CD4-positive, CD25-positive, alpha-beta regulatory T cell (primary cell): ENCODE data around the gene MUC5AC. TPM values are rescaled to one million over a fixed set of nuclear protein-coding genes. Genes with fewer than 3 reads are reported as not detected.
"Not testable (repeated sequence)": the region's sequence is repeated elsewhere in the genome, so short reads cannot be mapped to it uniquely, and the experiment has no call there.

Experiments
- ATAC-seq, 2 donors: fragments of 150-1000 bp; cut with Tn5 transposase; one replicate each; pipeline ENCODE4 v1.10.0; 2021; ENCODE audit warnings: low read depth in 2 of 2, moderate number of reproducible peaks in 2 of 2, moderate library complexity in 1 of 2
- DNase-seq, 3 donors: peaks; one replicate each; pipeline versions ENCODE4 v3.0.0 to v3.0.0-alpha.2; 2012 to 2022; ENCODE audit warnings: mixed read lengths in 1 of 3
- H3K27ac ChIP-seq: one replicate; pipeline ENCODE4 v1.7.0; 2013; ENCODE audit warnings: mild to moderate bottlenecking, low read length; ENCODE audit not compliant: insufficient read depth, poor library complexity, severe bottlenecking
- H3K27me3 ChIP-seq: one replicate; pipeline ENCODE4 v1.7.0; 2013; ENCODE audit warnings: low read length; ENCODE audit not compliant: control insufficient read depth, insufficient read depth
- H3K36me3 ChIP-seq: one replicate; pipeline ENCODE4 v1.7.0; 2013; ENCODE audit warnings: mild to moderate bottlenecking, low read length, moderate library complexity; ENCODE audit not compliant: control insufficient read depth, insufficient read depth
- H3K4me1 ChIP-seq: 2 replicates; pipeline ENCODE4 v1.7.0; 2013; ENCODE audit warnings: mild to moderate bottlenecking, low read length; ENCODE audit not compliant: insufficient read depth, control insufficient read depth, poor library complexity, severe bottlenecking
- H3K4me3 ChIP-seq: one replicate; pipeline ENCODE4 v1.7.0; 2013; ENCODE audit warnings: low read depth, mild to moderate bottlenecking, low read length, moderate library complexity
- H3K9me3 ChIP-seq, 2 experiments: 1 replicate in 1 of 2; 2 replicates in 1 of 2; pipeline ENCODE4 v1.7.0; 2013; ENCODE audit warnings: low read length in 2 of 2, mild to moderate bottlenecking in 1 of 2, moderate library complexity in 1 of 2; ENCODE audit not compliant: control insufficient read depth in 2 of 2
- H3K27ac Mint-ChIP-seq, 3 donors: one replicate each; pipeline ENCODE4 v1.8.0; 2020 to 2022; ENCODE audit warnings: mild to moderate bottlenecking in 3 of 3, mixed read lengths in 3 of 3, moderate library complexity in 2 of 3
- H3K27me3 Mint-ChIP-seq: one replicate; pipeline ENCODE4 v1.8.0; 2022; ENCODE audit warnings: mild to moderate bottlenecking, mixed read lengths
- H3K36me3 Mint-ChIP-seq: one replicate; pipeline ENCODE4 v1.8.0; 2020; ENCODE audit warnings: mixed read lengths
- H3K4me1 Mint-ChIP-seq, 4 donors: one replicate each; pipeline ENCODE4 v1.8.0; 2020 to 2022; ENCODE audit warnings: mixed read lengths in 4 of 4, mild to moderate bottlenecking in 1 of 4
- H3K4me3 Mint-ChIP-seq, 4 donors: one replicate each; pipeline ENCODE4 v1.8.0; 2020 to 2022; ENCODE audit warnings: mild to moderate bottlenecking in 4 of 4, mixed read lengths in 4 of 4, moderate library complexity in 3 of 4
- H3K9me3 Mint-ChIP-seq, 7 donors: one replicate each; pipeline ENCODE4 v1.8.0; 2020 to 2022; ENCODE audit warnings: mixed read lengths in 7 of 7, mild to moderate bottlenecking in 3 of 7, moderate library complexity in 2 of 7
- polyA plus RNA-seq, 4 donors: library from polyadenylated mRNA; unstranded; fragments of 300-500 nt; fragmentation: Illumina TruSeq; gene quantifications; one replicate each; pipeline ENCODE4 v1.2.3, GENCODE V29; 2021
- total RNA-seq: library from RNA; stranded (reverse); gene quantifications from one replicate; pipeline ENCODE4 v1.2.3, GENCODE V29; 2022

Gene MUC5AC
- total and polyA plus RNA-seq, 5 donors from 2014 or later = not detected

GRCh38 chr11:1160231-1161101 lies 2.7 kb downstream of the MUC5AC start:
- H3K4me1 ChIP-seq = no peaks in the 10 kb centered on the region
- no peak overlapping the region for H3K27ac ChIP-seq
- H3K9me3 ChIP-seq = no peaks in the 10 kb centered on the region
- no peaks in the 10 kb centered on the region for H3K9me3 Mint-ChIP-seq
- H3K4me3 ChIP-seq = no peak overlapping the region
- H3K27me3 ChIP-seq = no peaks in the 10 kb centered on the region
- H3K36me3 ChIP-seq = no peaks in the 10 kb centered on the region
- H3K4me1 Mint-ChIP-seq = no peaks in the 10 kb centered on the region
- H3K27ac Mint-ChIP-seq = no peak overlapping the region
- DNase-seq = no peak
- no peaks in the 10 kb centered on the region for H3K36me3 Mint-ChIP-seq
- no peak for ATAC-seq
- H3K4me3 Mint-ChIP-seq = no peak overlapping the region
- no peaks in the 10 kb centered on the region for H3K27me3 Mint-ChIP-seq

GRCh38 chr11:1161410-1162137 lies 3.8 kb downstream of the MUC5AC start:
- DNase-seq (no peak), ATAC-seq (no peak)
- Mint-ChIP-seq H3K4me3 (no peak overlapping the region), H3K36me3 (no peaks in the 10 kb centered on the region), H3K27ac (no peak overlapping the region), H3K4me1 (no peaks in the 10 kb centered on the region), H3K9me3 (no peaks in the 10 kb centered on the region), H3K27me3 (no peaks in the 10 kb centered on the region)
- H3K27me3 ChIP-seq = no peaks in the 10 kb centered on the region
- no peaks in the 10 kb centered on the region for H3K9me3 ChIP-seq
- H3K27ac ChIP-seq = no peak overlapping the region
- no peaks in the 10 kb centered on the region for H3K4me1 ChIP-seq
- no peaks in the 10 kb centered on the region for H3K36me3 ChIP-seq
- H3K4me3 ChIP-seq = no peak overlapping the region

- Histone ChIP-seq H3K27me3 (no peaks in the 10 kb centered on the region), H3K36me3 (no peaks in the 10 kb centered on the region), H3K4me3 (no peak overlapping the region), H3K4me1 (no peaks in the 10 kb centered on the region), H3K27ac (no peak overlapping the region), H3K9me3 (no peaks in the 10 kb centered on the region)
- no peak for DNase-seq
- H3K27me3 Mint-ChIP-seq = no peaks in the 10 kb centered on the region
- H3K4me1 Mint-ChIP-seq = no peaks in the 10 kb centered on the region
- H3K36me3 Mint-ChIP-seq = no peaks in the 10 kb centered on the region
- no peak for ATAC-seq
- no peak overlapping the region for H3K27ac Mint-ChIP-seq
- H3K4me3 Mint-ChIP-seq = no peak overlapping the region
- H3K9me3 Mint-ChIP-seq = no peaks in the 10 kb centered on the region
Measured at GRCh38 chr11:1162138-1162475, 4.4 kb downstream of the MUC5AC start.

GRCh38 chr11:1162491-1163311 lies 4.9 kb downstream of the MUC5AC start:
- Histone ChIP-seq H3K9me3 (no peaks in the 10 kb centered on the region), H3K4me3 (no peak overlapping the region), H3K27me3 (no peaks in the 10 kb centered on the region), H3K4me1 (no peaks in the 10 kb centered on the region), H3K27ac (no peak overlapping the region), H3K36me3 (no peaks in the 10 kb centered on the region)
- DNase-seq = no peak
- H3K27ac Mint-ChIP-seq = peak overlapping the region in 1 of 3 donors; percentile 69
- H3K4me3 Mint-ChIP-seq = no peak overlapping the region
- H3K4me1 Mint-ChIP-seq = no peaks in the 10 kb centered on the region
- no peaks in the 10 kb centered on the region for H3K36me3 Mint-ChIP-seq
- no peaks in the 10 kb centered on the region for H3K27me3 Mint-ChIP-seq
- H3K9me3 Mint-ChIP-seq = no peaks in the 10 kb centered on the region
- no peak for ATAC-seq

- no peak for ATAC-seq
- Mint-ChIP-seq H3K36me3 (no peaks in the 10 kb centered on the region), H3K27me3 (no peaks in the 10 kb centered on the region), H3K9me3 (no peaks in the 10 kb centered on the region), H3K27ac (peak overlapping the region in 1 of 3 donors; percentile 69), H3K4me1 (no peaks in the 10 kb centered on the region), H3K4me3 (no peak overlapping the region)
- Histone ChIP-seq H3K9me3 (no peaks in the 10 kb centered on the region), H3K27me3 (no peaks in the 10 kb centered on the region), H3K4me3 (no peak overlapping the region), H3K27ac (no peak overlapping the region), H3K4me1 (no peaks in the 10 kb centered on the region), H3K36me3 (no peaks in the 10 kb centered on the region)
- no peak for DNase-seq
Measured at GRCh38 chr11:1163321-1163910, 5.7 kb downstream of the MUC5AC start.

- no peaks in the 10 kb centered on the region for H3K27me3 Mint-ChIP-seq
- H3K27ac ChIP-seq = no peak overlapping the region
- H3K36me3 ChIP-seq = no peaks in the 10 kb centered on the region
- H3K4me3 ChIP-seq = no peak overlapping the region
- H3K4me1 Mint-ChIP-seq = no peaks in the 10 kb centered on the region
- H3K27me3 ChIP-seq = no peaks in the 10 kb centered on the region
- H3K9me3 ChIP-seq = no peaks in the 10 kb centered on the region
- ATAC-seq = no peak
- H3K27ac Mint-ChIP-seq = no peak overlapping the region
- no peak for DNase-seq
- H3K9me3 Mint-ChIP-seq = no peaks in the 10 kb centered on the region
- H3K4me1 ChIP-seq = no peaks in the 10 kb centered on the region
- no peak overlapping the region for H3K4me3 Mint-ChIP-seq
- H3K36me3 Mint-ChIP-seq = no peaks in the 10 kb centered on the region
Measured at GRCh38 chr11:1163911-1164735, 6.4 kb downstream of the MUC5AC start.

- not testable (repeated sequence) for H3K4me3 ChIP-seq, ATAC-seq, H3K27ac Mint-ChIP-seq, H3K9me3 Mint-ChIP-seq, H3K4me1 Mint-ChIP-seq, H3K4me3 Mint-ChIP-seq, H3K4me1 ChIP-seq, H3K36me3 ChIP-seq, H3K36me3 Mint-ChIP-seq, H3K9me3 ChIP-seq, H3K27me3 ChIP-seq, H3K27ac ChIP-seq, DNase-seq, H3K27me3 Mint-ChIP-seq
Measured at GRCh38 chr11:1164779-1165255, 7.1 kb downstream of the MUC5AC start.
